HepG2 (cell line): Measurements from ENCODE around the gene BTRC. TPM values are rescaled to one million over a fixed set of nuclear protein-coding genes. Genes with fewer than 3 reads are reported as not detected.

Source experiments
- AHR ChIP-seq: IDR thresholded peaks from 2 replicates; pipeline ENCODE4 v1.6.1; 2018; ENCODE audit warnings: missing genetic modification reagents, missing compliant biosample characterization
- ARNT ChIP-seq: fragments of 450-650 bp; IDR thresholded peaks from 2 replicates; pipeline ENCODE4 v1.6.1; 2017
- CSRNP2 ChIP-seq: sonication (generic); formaldehyde crosslinking; conservative IDR thresholded peaks from 2 replicates; pipeline ENCODE4 v1.8.0; 2022; ENCODE audit warnings: low read depth, missing genetic modification reagents
- FOXP1 ChIP-seq, 2 experiments: fragments of 450-650 bp in 1 of 2; IDR thresholded peaks; 2 replicates each; pipeline ENCODE4 v1.6.1; 2017 to 2018; ENCODE audit warnings: antibody characterized with exemption in 1 of 2
- GATAD1 ChIP-seq: IDR thresholded peaks from 2 replicates; pipeline ENCODE4 v1.6.1; 2016; ENCODE audit warnings: missing genetic modification reagents, missing compliant biosample characterization
- HDAC6 ChIP-seq: fragments of 200-600 bp; sonication (generic); IDR thresholded peaks from 2 replicates; pipeline ENCODE4 v1.7.0; 2017; ENCODE audit warnings: mild to moderate bottlenecking, antibody characterized with exemption, low read length, low read depth
- HHEX ChIP-seq: IDR thresholded peaks from 2 replicates; pipeline ENCODE4 v1.6.1; 2016; ENCODE audit warnings: control low read depth
- HOMEZ ChIP-seq: IDR thresholded peaks from 2 replicates; pipeline ENCODE4 v1.6.1; 2016; ENCODE audit warnings: low read depth
- MAX ChIP-seq: IDR thresholded peaks from 2 replicates; pipeline ENCODE4 v1.6.1; 2012; ENCODE audit warnings: inconsistent platforms
- ZFP82 ChIP-seq: sonication (generic); formaldehyde crosslinking; IDR thresholded peaks from 2 replicates; pipeline ENCODE4 v1.5.1; 2020; ENCODE audit warnings: mild to moderate bottlenecking, missing genetic modification reagents, borderline replicate concordance
- ZFYVE20 ChIP-seq: sonication (generic); formaldehyde crosslinking; IDR thresholded peaks from 2 replicates; pipeline ENCODE4 v1.8.0; 2023; ENCODE audit warnings: low read depth, mild to moderate bottlenecking, moderate library complexity, missing genetic modification reagents, borderline replicate concordance
- ZMAT3 ChIP-seq: sonication (generic); formaldehyde crosslinking; conservative IDR thresholded peaks from 2 replicates; pipeline ENCODE4 v1.7.0; 2021; ENCODE audit warnings: missing genetic modification reagents
- ZNF234 ChIP-seq: sonication (generic); formaldehyde crosslinking; conservative IDR thresholded peaks from 2 replicates; pipeline ENCODE4 v1.5.1; 2020; ENCODE audit warnings: mild to moderate bottlenecking, missing genetic modification reagents
- ZNF350 ChIP-seq: sonication (generic); formaldehyde crosslinking; IDR thresholded peaks from 2 replicates; pipeline ENCODE4 v1.4.0; 2020; ENCODE audit warnings: mild to moderate bottlenecking, low read depth, missing genetic modification reagents, borderline replicate concordance
- ZNF496 ChIP-seq: sonication (generic); formaldehyde crosslinking; IDR thresholded peaks from 2 replicates; pipeline ENCODE4 v1.8.1; 2023; ENCODE audit warnings: mild to moderate bottlenecking, moderate library complexity, missing genetic modification reagents; ENCODE audit not compliant: insufficient replicate concordance
- ZNF563 ChIP-seq: sonication (generic); formaldehyde crosslinking; IDR thresholded peaks from 2 replicates; pipeline ENCODE4 v1.8.0; 2022; ENCODE audit warnings: mild to moderate bottlenecking, moderate library complexity, missing genetic modification reagents
- ZNF644 ChIP-seq: IDR thresholded peaks from 2 replicates; pipeline ENCODE4 v1.6.1; 2016; ENCODE audit warnings: low read depth
- polyA plus RNA-seq, 8 experiments: library from polyadenylated mRNA; depleted of rRNA in 3 of 8; stranded (reverse) in 7 of 8; unstranded in 1 of 8; fragments of >200 nt; fragmentation: Illumina TruSeq in 4 of 8; extraction: Trizol in 4 of 8; gene quantifications; 2 replicates each; pipeline versions ENCODE4 v1.2.1 to v1.2.3, GENCODE V29; 2011 to 2016; ENCODE audit warnings: low read depth in 4 of 8, missing spikeins in 1 of 8, mixed read lengths in 1 of 8; ENCODE audit not compliant: insufficient read depth in 1 of 8
- total RNA-seq, 5 experiments: library from RNA; depleted of rRNA; stranded (reverse); fragments of >200 nt; fragmentation: Illumina TruSeq; extraction: Trizol; gene quantifications; 2 replicates each; pipeline ENCODE4 v1.2.3, GENCODE V29; 2016; ENCODE audit warnings: low read depth in 1 of 5
- TF ChIP-seq, protein P1 (sequence below): sonication (generic); formaldehyde crosslinking; IDR thresholded peaks from 2 replicates; pipeline ENCODE4 v1.4.0; 2020; ENCODE audit warnings: mild to moderate bottlenecking, missing genetic modification reagents
- TF ChIP-seq, protein P2 (sequence below): sonication (generic); formaldehyde crosslinking; IDR thresholded peaks from 2 replicates; pipeline ENCODE4 v1.5.1; 2020; ENCODE audit warnings: mild to moderate bottlenecking, moderate library complexity, missing genetic modification reagents
- TF ChIP-seq, protein P3 (sequence below): sonication (generic); formaldehyde crosslinking; IDR thresholded peaks from 2 replicates; pipeline ENCODE4 v1.4.0; 2020; ENCODE audit warnings: missing genetic modification reagents, borderline replicate concordance
- TF ChIP-seq, protein P4 (sequence below): sonication (generic); formaldehyde crosslinking; IDR thresholded peaks from 2 replicates; pipeline ENCODE4 v1.4.0; 2020; ENCODE audit warnings: missing genetic modification reagents, borderline replicate concordance

The BTRC gene
- total and polyA plus RNA-seq, 2 of the 13 experiments (the other 11 are each of a cell fraction or from before 2014, with no cell fraction given): 12.0 to 14.4 TPM

GRCh38 chr10:101493782-101494281 is 139.9 kb downstream of the BTRC start (continued):
- TF ChIP-seq ZNF563 (CRISPR knock-in tag) (no peak), ZFYVE20 (CRISPR knock-in tag) (no peak), CSRNP2 (no peak), HOMEZ (CRISPR knock-in tag) (no peak), ZNF350 (CRISPR knock-in tag) (no peak), AHR (CRISPR knock-in tag) (no peak), FOXP1 (IDR thresholded peaks at IDR 0.05) (no peak), FOXP1 (CRISPR knock-in tag; IDR thresholded peaks at IDR 0.05) (peak; percentile 50; the same call in 1 of the 2 replicates), ARNT (no peak), HDAC6 (no peak), GATAD1 (0 out of 2 replicates have a peak, but pooled peaks have one; percentile 15), ZNF496 (CRISPR knock-in tag) (no peak), ZFP82 (CRISPR knock-in tag) (no peak), MAX (no peak), HHEX (CRISPR knock-in tag) (no peak), ZNF234 (no peak), ZNF644 (CRISPR knock-in tag) (peak; percentile 67; the same call in 1 of the 2 replicates), ZMAT3 (CRISPR knock-in tag) (no peak)
- TF ChIP-seq, protein P1, sequence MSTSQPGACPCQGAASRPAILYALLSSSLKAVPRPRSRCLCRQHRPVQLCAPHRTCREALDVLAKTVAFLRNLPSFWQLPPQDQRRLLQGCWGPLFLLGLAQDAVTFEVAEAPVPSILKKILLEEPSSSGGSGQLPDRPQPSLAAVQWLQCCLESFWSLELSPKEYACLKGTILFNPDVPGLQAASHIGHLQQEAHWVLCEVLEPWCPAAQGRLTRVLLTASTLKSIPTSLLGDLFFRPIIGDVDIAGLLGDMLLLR (CRISPR knock-in tag): no peak
- TF ChIP-seq, protein P2, sequence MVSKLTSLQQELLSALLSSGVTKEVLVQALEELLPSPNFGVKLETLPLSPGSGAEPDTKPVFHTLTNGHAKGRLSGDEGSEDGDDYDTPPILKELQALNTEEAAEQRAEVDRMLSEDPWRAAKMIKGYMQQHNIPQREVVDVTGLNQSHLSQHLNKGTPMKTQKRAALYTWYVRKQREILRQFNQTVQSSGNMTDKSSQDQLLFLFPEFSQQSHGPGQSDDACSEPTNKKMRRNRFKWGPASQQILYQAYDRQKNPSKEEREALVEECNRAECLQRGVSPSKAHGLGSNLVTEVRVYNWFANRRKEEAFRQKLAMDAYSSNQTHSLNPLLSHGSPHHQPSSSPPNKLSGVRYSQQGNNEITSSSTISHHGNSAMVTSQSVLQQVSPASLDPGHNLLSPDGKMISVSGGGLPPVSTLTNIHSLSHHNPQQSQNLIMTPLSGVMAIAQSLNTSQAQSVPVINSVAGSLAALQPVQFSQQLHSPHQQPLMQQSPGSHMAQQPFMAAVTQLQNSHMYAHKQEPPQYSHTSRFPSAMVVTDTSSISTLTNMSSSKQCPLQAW (CRISPR knock-in tag): peak; percentile 62; the same call in 1 of the 2 replicates
- TF ChIP-seq, protein P3, sequence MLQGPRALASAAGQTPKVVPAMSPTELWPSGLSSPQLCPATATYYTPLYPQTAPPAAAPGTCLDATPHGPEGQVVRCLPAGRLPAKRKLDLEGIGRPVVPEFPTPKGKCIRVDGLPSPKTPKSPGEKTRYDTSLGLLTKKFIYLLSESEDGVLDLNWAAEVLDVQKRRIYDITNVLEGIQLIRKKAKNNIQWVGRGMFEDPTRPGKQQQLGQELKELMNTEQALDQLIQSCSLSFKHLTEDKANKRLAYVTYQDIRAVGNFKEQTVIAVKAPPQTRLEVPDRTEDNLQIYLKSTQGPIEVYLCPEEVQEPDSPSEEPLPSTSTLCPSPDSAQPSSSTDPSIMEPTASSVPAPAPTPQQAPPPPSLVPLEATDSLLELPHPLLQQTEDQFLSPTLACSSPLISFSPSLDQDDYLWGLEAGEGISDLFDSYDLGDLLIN (CRISPR knock-in tag): no peak
- TF ChIP-seq, protein P4, sequence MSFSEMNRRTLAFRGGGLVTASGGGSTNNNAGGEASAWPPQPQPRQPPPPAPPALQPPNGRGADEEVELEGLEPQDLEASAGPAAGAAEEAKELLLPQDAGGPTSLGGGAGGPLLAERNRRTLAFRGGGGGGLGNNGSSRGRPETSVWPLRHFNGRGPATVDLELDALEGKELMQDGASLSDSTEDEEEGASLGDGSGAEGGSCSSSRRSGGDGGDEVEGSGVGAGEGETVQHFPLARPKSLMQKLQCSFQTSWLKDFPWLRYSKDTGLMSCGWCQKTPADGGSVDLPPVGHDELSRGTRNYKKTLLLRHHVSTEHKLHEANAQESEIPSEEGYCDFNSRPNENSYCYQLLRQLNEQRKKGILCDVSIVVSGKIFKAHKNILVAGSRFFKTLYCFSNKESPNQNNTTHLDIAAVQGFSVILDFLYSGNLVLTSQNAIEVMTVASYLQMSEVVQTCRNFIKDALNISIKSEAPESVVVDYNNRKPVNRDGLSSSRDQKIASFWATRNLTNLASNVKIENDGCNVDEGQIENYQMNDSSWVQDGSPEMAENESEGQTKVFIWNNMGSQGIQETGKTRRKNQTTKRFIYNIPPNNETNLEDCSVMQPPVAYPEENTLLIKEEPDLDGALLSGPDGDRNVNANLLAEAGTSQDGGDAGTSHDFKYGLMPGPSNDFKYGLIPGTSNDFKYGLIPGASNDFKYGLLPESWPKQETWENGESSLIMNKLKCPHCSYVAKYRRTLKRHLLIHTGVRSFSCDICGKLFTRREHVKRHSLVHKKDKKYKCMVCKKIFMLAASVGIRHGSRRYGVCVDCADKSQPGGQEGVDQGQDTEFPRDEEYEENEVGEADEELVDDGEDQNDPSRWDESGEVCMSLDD: no peak
